HG03196 (cell line): Measurements from ENCODE around the gene CTRB1.

ENCODE experiments used
- ATAC-seq: cut with Tn5 transposase; IDR thresholded peaks from one replicate; pipeline ENCODE4 v1.9.1; 2021; ENCODE audit not compliant: unreplicated experiment

The CTRB1 gene

GRCh38 chr16:75225092-75225491, 6.3 kb downstream of the CTRB1 start:
- ATAC-seq = no peak

DNA sequence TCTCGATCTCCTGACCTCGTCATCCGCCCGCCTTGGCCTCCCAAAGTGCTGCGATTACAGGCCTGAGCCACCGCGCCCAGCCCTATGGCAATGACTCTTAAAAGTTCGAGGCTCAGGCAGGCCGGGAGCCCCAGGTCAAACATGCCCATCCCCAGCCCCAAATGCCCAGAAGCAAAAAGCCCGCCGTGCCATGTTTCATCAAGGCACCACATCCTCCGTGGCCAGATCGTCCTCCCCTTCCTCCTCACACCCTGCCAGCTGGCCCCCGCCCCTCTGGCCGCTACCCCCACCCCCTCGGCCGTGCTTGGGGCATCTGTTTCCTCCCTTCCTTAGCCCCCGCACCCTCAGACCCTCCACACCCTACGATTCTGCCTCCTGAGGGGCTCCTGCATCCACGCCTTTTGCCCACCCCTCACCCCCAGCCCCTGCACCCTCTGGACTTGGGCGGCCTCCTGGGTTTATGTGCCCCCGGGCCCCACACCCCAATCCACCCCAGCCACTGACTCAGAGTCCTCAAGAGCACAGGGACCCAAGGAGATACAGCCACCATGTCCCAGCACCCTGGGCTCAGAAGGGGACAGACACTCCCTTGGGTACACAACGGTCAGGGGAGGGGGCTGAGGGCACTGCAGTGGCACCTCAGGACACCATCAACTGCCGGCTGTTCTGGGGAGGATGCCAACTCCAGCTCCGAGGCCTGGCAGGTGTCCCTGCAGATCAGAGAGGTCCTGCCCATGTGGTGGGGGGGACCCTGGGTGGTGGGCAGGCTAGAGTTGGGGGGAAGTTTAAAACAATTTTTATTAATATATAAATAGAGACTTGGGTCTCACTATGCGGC, 7.1 kb downstream of the CTRB1 start:
- ATAC-seq = no peak

GRCh38 chr16:75226550-75227360, 8.0 kb downstream of the CTRB1 start:
- no peak for ATAC-seq

DNA sequence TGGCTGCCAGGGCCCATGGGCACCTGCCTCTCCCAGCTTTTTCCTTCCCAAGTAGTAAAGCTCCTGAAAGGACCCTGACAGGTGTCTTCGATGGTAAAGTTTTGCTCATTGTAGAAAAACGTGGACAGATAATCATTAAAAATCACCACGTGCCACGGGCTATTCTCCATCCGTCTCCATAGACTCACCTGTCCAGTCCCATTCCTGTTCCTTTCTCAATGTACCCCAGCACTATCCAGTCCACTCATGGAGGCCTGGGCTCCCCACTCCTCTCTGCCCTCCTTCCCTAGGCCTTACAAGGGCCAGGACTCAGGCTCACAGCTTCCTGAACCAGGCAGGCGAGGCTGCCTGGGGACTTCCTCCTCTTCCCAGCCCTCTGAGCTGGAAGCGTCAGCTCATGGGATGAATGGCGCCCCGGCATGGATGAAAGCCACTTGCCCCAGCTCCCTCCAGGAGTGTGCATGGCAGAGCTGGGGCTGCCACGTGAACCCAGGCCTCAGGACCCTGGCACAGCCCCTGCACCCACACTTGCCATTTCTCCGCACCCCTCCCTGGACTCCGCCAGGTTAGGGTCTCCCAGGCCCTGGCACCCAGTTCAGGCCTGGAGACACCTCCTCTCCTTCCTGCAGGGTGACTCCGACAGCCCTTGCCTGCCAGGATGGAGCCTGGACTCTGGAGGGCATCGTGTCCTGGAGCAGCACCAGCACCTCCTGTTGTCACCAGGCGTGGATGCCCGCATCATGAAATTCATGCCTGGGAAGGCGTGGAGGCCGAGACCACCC, 8.8 kb downstream of the CTRB1 start:
- ATAC-seq = no peak

- ATAC-seq = no peak
Measured at GRCh38 chr16:75228143-75228976, 9.6 kb downstream of the CTRB1 start.

DNA sequence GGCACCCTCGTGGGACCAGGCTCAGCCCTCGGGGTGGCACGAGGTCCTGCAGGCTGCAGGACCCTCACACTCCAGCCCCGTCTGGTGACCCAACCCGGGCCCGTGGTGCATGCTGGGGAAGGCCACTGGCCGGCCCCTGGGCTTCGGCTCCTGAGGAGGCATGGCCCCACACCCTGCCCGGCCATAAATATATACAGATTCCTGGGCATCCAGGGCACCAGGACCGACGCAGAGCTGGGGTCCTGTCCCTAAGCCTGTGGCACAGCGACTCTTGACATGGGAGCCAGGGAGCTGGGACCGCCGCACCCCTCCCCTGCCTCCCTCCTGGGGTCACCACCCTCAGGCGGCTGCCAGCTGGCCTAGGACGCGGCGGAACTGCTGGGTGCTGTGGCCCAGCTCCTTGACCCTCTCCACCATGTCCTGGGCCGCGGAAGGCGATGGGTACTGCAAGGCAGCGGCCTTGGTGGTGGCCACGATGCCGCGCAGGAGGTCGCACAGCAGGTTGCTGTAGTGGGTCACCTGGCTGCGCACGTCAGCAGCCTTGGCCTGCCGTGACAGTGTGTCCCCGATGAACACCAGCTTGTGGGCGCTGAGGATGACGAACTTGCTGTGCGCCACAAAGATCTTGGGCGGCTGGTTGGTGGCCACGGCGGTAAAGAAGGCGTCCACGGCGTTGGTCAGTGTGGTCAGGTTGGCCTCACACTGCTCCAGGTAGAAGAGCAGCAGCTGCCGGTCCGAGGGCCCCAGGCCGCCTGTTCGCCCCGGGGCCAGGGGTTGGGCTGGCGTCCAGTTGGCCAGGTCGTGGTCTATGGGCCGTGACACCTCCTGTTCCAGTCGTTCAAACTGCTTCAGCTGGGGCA, 10.6 kb downstream of the CTRB1 start:
- no peak for ATAC-seq

GRCh38 chr16:75230471-75231110, 11.8 kb downstream of the CTRB1 start:
- ATAC-seq = no peak

DNA sequence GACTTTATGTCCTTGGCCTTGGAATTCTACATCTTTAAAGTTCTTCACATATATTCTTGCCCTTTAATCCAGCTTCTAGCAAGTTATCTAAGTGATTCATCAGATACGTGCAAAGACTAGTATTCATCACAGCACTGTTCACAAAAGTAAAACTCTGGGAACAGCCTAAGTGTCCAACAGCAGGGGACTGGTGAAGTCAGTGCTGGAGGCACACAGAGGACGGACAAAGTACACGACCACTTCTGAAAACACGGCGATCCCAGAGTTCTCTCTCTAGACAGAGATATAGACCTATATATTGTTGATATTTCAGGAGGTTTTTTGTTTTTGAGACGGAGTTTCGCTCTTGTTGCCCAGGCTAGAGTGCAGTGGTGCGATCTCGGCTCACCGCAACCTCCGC, 12.8 kb downstream of the CTRB1 start:
- ATAC-seq = no peak

GRCh38 chr16:75233611-75233938, 14.8 kb downstream of the CTRB1 start:
- ATAC-seq = no peak

DNA sequence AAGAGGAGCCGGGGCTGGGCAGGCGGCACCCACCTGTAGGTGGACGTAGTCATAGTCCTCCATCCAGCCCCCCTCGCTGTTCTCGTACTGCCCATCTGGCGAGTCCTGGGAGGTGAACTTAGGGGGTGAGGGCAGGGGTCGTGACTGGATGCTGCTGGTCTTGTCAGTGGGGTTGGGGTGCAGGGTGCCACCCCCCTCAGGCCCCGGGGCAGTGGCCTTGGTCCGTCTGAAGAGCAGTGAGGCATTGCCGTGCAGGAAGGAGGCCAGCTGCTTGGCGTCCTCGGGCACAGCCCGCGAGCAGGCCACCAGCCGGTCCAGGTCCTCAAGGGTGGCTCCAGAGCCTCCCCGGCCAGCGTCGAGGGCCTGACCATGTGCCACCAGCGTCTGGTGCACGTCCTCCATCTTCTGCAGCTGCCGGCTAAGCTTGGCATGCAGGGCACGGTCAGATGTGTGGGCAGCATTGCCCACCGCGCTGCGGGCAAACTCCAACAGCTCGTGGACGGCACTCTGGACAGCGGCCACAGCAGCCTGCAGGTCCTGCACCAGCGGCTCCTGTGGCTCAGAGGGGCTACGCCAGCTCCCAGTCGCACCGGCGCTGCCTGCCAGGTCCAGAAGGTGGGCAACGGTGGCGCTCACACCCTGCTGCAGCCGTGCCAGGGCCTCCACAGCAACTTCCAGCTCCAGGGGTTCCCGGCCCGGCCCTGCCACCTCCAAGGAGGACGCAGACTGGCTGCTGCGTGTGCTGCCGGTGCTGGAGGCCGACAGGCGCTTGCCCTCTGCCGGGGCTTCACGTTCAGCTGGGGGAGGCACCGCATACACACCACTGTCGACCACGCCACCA, 16.3 kb downstream of the CTRB1 start:
- ATAC-seq = no peak

DNA sequence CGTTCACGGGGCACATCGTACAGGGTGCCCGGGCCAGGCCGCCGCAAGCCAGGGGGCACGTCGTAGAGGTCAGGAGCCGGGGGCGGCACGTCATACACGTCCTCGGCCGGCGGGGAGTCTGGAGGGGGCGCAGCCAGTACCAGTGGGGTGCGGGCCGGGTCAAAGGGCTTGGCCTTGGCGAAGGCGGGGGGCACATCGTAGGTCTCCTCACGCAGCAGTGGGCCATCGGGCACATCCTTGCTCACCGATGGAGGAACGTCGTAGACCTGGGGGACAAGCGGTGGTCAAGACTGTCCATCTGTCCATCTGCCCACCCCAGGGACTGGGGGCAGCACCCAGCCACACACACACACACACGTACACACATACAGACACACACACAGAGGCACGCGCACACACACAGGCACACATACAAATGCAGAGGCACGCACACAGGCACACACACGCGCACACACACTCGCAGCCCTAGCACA, 17.0 kb downstream of the CTRB1 start:
- no peak for ATAC-seq

GRCh38 chr16:75236232-75236631, 17.4 kb downstream of the CTRB1 start:
- no peak for ATAC-seq

GRCh38 chr16:75236736-75237397, 18.1 kb downstream of the CTRB1 start:
- no peak for ATAC-seq

- ATAC-seq = no peak
Measured at GRCh38 chr16:75237398-75238131, 18.8 kb downstream of the CTRB1 start.

DNA sequence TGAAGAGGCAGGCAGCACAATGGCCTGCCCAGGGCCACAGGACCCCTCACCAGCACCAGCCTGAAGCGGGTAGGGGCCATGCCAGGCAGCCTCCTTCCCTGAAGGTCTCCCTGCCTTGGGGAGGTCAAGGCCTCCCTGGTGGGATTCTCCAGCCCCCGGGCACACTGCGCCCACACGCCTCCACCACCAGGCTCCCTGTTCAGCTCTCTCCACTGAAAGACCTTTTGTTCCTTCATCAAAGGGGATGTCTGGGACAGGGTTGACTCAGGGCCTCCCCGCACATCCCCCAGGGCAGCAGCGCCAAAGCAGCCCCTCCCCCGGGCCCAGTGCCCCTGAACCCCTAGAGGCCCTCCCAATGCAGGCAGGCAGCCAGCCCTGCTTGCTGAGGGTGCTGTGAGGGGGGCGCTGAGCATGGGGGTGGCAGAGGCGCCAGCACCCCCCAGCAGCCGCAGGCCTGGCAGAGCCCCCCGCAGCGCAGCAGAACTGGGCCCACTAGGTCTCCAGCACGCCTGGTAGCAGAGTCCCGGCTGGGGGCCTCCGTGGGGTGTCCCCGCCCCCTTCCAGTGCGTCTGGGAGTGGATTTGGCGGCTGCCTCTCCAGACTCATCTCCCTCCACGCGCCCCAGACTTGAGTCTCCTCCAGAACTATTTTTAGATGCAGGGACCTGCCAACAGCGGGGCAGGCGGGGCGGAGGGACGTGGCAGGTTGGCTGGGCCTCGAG, 19.5 kb downstream of the CTRB1 start:
- ATAC-seq = no peak

- ATAC-seq = no peak
Measured at GRCh38 chr16:75238853-75239541, 20.2 kb downstream of the CTRB1 start.
